ENCODE data around the gene EEF1A2. TPM values are rescaled to one million over a fixed set of nuclear protein-coding genes. Genes with fewer than 3 reads are reported as not detected.

The EEF1A2 gene
- total RNA-seq, 2 donors from 2014 or later = 0.47 to 0.99 TPM

DNA sequence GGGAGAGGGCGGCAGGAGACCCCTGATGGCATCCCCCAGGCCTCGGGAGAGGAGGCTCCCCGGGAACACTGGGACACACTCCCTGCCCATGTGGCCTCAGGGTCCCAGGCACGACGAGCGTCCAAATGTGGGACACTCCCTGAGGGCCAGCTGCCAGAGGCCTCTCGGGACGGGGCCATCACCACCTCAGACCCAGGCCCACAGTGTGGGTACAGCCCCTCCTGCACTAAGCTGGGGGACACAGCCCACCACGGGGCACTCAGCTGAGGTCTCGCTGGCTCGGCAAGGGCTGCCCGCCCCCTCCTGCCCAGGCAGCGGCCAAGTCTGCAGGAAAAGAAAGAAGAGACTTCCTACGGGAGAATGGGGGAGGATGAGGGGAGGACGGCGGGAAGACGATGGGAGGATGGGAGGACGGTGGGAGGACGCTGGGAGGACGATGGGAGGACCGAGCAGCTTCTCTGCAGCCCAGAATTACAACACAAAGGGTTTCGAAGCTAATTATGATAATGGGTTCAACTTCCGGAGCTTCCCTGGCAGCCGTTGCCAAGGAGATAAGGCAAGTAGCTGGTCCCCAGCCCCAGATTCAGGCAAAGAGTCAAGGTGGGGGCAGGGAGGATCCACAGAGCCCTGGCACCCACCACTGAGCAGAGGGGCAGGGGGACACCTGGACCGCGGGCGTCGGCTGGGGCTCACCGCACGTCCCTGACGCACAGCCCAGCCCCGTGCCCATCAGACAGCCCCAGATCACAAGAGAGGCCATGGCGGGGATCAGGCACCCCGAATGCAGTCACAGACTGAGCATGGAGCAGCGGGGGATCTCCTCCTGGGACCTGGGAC, 43.9 kb downstream of the EEF1A2 start:
- DNase-seq (no peak), ATAC-seq (no peak)
- Mint-ChIP-seq H3K4me1 (peaks cover 2% of the 10 kb centered on the region), H3K27ac (no peak overlapping the region), H3K36me3 (ENCODE audit: low read depth) (no peaks in the 10 kb centered on the region), H3K27me3 (peaks cover 15% of the 10 kb centered on the region), H3K4me3 (no peak overlapping the region)
- no peaks in the 10 kb centered on the region for H3K9me3 ChIP-seq (ENCODE audit: control insufficient read depth, low read length, poor library complexity, severe bottlenecking)

DNA sequence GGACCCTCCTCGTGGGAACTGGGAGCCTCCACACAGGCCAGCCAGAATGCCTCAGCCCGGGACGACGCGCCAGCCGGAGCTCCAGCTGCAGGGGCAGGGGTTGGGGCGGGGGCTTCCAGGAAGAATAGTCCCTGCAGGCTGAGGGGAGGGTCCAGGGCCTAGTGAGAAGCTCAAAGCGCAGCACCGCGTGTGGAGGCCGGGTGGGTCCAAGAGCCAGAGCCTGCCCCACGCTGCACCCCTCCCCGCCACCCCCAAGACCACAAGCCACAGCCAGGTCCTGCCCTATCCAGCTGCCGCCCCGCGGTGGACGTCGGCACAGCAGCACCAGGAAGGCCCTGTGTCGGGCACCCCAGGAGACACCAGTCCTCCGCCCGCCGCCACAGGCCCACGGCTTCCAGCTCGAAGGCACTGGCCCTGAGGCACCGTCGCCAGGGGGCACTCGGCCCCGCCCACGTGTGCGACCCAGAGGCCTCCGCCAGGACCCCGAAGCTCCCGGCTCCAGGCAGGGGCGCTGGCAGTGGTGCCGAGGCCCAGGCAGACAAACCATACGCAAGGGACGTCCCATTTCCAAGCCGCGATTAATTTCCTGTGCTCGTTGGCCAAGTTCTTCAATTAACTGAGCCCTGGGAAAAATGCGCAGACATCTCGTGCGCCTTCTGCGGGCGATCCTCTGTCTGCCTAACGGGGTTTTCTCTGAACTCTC, 45.9 kb downstream of the EEF1A2 start:
- H3K36me3 Mint-ChIP-seq (ENCODE audit: low read depth) = no peaks in the 10 kb centered on the region
- no peak overlapping the region for H3K4me3 Mint-ChIP-seq
- DNase-seq (no peak), ATAC-seq (no peak)
- H3K4me1 Mint-ChIP-seq = peaks cover 2% of the 10 kb centered on the region
- peaks cover 19% of the 10 kb centered on the region for H3K27me3 Mint-ChIP-seq
- no peak overlapping the region for H3K27ac Mint-ChIP-seq
- no peaks in the 10 kb centered on the region for H3K9me3 ChIP-seq (ENCODE audit: control insufficient read depth, low read length, poor library complexity, severe bottlenecking)

DNA sequence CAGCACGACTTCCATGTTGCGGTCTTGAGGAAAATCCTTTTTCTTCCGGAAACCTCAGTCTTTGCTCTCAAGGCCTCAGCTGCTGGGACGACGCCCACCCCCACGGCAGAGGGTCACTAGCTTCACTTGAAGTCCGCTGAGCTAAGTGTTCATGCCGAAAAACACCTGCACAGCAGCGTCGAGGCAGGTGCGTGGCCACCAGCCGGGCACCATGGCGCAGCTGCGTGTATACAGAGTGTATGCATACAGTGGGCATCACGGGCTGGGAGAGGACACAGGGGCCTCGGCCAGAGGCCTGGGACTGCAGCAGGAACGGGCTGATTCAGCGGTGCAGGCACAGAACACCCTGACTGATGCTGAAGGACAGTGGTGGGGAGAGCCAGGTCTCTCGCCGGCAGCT, 46.5 kb downstream of the EEF1A2 start:
- Mint-ChIP-seq H3K27me3 (peaks cover 26% of the 10 kb centered on the region), H3K4me1 (peaks cover 2% of the 10 kb centered on the region), H3K4me3 (no peak overlapping the region), H3K36me3 (ENCODE audit: low read depth) (peaks cover under 1% of the 10 kb centered on the region), H3K27ac (no peak overlapping the region)
- no peak for ATAC-seq
- DNase-seq = no peak
- no peaks in the 10 kb centered on the region for H3K9me3 ChIP-seq (ENCODE audit: control insufficient read depth, low read length, poor library complexity, severe bottlenecking)

DNA sequence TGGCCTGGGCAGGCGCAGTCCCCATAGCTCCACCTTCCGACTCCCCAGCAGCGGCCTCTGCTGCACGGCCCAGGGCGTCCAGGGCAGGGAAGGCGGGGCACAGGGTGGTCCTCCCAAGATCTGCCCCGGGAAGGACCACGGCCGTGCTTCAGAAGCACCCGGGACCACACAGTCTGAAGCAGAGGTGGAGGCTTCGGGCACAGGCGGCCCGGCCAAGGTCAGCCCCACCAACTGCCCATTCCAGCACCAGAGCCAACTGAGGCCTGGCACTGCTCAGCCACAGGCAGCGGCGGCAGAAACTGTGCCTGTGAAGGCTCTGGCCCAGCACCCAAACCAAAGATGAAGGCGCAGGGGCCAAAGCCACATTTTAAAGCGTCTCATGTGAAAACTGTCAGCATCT, 47.1 kb downstream of the EEF1A2 start:
- Mint-ChIP-seq H3K36me3 (ENCODE audit: low read depth) (peaks cover 3% of the 10 kb centered on the region), H3K27me3 (peaks cover 30% of the 10 kb centered on the region), H3K4me3 (no peak overlapping the region), H3K27ac (no peak overlapping the region), H3K4me1 (peaks cover 2% of the 10 kb centered on the region)
- H3K9me3 ChIP-seq (ENCODE audit: control insufficient read depth, low read length, poor library complexity, severe bottlenecking) = no peaks in the 10 kb centered on the region
- DNase-seq = no peak
- no peak for ATAC-seq

DNA sequence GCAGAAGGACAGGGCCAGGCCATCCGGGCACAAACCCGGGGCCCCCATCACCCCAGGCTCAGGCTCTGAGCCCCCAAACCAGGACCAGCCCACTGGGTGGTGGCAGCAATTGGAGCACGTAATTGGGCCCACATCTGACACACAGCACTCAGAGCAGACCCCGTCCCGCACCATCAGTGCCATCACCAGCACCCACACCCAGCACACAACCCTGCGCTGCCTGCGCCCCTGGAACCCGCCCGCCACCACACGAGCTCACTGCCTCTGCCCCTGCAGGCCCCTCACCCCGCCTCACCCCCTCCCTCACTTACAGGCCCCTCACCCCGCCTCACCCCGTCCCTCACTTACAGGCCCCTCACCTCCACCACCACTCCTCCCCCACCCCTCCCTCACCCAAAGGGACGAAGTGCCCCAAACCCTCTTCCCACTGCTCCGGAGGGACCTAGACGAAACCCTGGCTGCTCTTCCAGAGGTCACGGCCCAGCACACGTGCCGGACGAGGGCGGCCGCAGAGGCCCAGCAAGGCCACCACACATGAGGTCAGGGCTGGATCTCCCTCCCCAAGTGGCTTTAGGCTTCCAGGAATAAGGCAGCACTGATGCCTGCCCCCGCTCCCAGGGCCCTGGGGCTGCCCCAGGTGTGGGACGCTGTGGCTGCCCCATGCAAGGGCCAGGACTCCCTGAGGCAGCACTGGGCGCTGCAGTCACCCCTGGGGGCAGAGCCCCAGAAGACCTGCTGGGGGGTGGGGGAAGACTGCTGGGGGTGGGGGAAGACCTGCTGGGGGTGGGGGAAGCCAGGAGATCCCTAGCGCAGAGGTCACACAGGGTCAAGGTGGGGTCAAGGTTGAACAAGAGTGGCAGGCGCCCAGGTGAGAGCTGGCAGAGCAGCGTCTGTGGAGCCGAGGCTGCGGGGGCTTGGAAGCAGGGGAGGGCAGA, 48.8 kb downstream of the EEF1A2 start:
- H3K27me3 Mint-ChIP-seq = peaks cover 21% of the 10 kb centered on the region
- no peak for DNase-seq
- H3K4me1 Mint-ChIP-seq = peaks cover 2% of the 10 kb centered on the region
- H3K27ac Mint-ChIP-seq = no peak overlapping the region
- H3K4me3 Mint-ChIP-seq = no peak overlapping the region
- no peak for ATAC-seq
- H3K36me3 Mint-ChIP-seq (ENCODE audit: low read depth) = peaks cover 3% of the 10 kb centered on the region
- H3K9me3 ChIP-seq (ENCODE audit: control insufficient read depth, low read length, poor library complexity, severe bottlenecking) = no peaks in the 10 kb centered on the region

DNA sequence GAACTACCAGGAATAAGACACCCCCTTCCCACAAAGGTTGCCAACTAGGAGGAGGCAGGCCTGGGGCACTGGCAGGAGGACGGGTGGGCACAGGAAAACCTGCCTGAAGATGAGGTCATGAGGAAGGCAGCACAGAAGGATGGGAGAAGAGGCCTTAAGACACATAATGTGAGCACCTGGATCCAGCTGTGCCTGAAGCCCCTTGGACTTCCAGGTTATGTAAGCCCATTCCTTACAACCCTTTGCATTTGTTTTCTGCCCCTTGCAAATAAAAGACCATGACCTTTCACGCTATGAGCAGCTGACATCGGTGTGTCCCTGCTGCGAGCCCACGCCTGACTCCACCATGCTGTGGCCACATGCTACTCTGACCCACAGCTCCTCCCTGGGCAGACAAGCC, 49.9 kb downstream of the EEF1A2 start:
- no peaks in the 10 kb centered on the region for H3K9me3 ChIP-seq (ENCODE audit: control insufficient read depth, low read length, poor library complexity, severe bottlenecking)
- Mint-ChIP-seq H3K27me3 (peaks cover 15% of the 10 kb centered on the region), H3K4me3 (no peak overlapping the region), H3K4me1 (no peaks in the 10 kb centered on the region), H3K27ac (no peak overlapping the region), H3K36me3 (ENCODE audit: low read depth) (peaks cover 3% of the 10 kb centered on the region)
- no peak for DNase-seq
- no peak for ATAC-seq

DNA sequence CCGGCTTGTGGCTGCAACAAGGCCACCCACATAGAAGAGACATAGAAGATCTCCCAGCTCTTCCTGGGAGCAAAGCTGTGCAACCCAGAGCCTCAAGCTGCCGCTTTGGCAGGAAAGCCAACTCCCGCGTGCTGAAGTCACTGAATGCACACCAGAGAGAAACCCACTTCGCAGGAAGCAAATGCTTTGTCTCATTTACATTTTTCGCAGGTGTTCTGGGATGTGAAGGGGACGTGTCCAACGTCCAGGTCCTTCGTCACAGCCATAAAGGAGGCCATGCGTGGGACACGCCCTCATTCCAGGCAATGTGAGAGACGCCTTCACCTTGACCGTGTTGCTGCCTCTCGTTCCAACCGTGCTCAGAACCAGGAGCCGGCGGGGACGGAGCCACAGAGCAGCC, 50.9 kb downstream of the EEF1A2 start:
- Mint-ChIP-seq H3K27ac (no peak overlapping the region), H3K36me3 (ENCODE audit: low read depth) (peaks cover 3% of the 10 kb centered on the region), H3K4me1 (no peaks in the 10 kb centered on the region), H3K27me3 (peaks cover 15% of the 10 kb centered on the region), H3K4me3 (no peak overlapping the region)
- no peaks in the 10 kb centered on the region for H3K9me3 ChIP-seq (ENCODE audit: control insufficient read depth, low read length, poor library complexity, severe bottlenecking)
- ATAC-seq (no peak), DNase-seq (no peak)

DNA sequence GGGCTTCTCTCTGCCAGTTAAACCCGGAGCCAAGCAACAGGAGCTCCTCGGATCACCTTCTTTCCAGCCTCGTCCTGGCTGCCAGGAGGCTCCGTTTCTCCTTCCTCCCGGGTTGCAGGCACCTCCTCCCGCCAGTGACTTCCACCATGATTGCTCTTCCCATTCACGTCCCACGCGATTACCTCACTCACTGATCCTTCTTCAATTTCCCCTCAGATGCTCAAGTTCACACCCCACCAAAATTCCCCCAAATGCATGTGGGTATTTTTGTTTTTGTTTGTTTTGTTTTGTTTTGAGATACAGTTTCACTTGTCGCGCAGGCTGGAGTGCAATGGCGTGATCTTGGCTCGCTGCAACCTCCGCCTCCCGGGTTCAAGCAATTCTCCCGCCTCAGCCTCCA, 51.6 kb downstream of the EEF1A2 start:
- H3K9me3 ChIP-seq (ENCODE audit: control insufficient read depth, low read length, poor library complexity, severe bottlenecking) = no peaks in the 10 kb centered on the region
- Mint-ChIP-seq H3K4me1 (no peaks in the 10 kb centered on the region), H3K27me3 (peaks cover 15% of the 10 kb centered on the region), H3K36me3 (ENCODE audit: low read depth) (peaks cover 3% of the 10 kb centered on the region), H3K4me3 (no peak overlapping the region), H3K27ac (no peak overlapping the region)
- ATAC-seq (no peak), DNase-seq (no peak)

DNA sequence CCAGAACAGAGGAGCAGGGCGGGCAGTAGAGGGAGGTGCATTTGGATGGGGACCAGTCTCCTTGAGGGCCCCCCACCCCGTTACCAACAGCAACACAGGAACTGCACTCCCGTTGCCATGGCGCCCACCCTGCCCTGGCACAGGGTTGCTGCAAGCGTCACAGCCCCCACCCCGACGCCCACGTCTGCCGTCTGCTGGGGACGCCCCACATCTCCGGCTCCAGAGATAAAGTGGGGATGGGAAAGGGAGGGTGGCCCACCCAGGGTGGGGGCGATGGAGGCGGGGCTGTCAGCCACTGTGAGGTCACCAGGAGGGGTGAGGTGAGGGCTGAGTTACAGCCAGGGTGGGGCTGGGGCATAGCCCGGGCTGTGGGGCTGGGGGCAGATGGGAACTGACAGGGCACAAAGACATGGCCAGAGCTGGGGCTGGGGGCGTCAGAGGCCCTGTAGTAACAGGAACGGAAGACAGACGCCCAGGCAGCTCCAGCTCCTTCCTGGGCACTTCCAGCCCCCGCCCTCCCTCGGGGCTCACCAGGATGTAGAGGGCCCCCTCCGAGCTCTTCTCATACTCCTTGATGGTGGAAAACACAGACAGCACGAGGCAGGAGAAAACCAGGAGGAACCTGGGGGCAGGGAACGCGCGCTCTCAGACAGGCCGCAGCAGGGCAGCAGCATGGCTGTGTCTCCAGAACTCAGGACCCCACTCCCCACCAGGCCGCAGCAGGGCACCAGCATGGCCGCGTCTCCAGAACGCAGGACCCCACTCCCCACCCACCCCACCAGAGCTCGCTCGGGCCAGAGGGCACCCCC, 52.5 kb downstream of the EEF1A2 start:
- Mint-ChIP-seq H3K27ac (no peak overlapping the region), H3K36me3 (ENCODE audit: low read depth) (peaks cover 3% of the 10 kb centered on the region), H3K4me1 (peaks cover 5% of the 10 kb centered on the region), H3K27me3 (peaks cover 15% of the 10 kb centered on the region), H3K4me3 (no peak overlapping the region)
- ATAC-seq (no peak), DNase-seq (no peak)
- H3K9me3 ChIP-seq (ENCODE audit: control insufficient read depth, low read length, poor library complexity, severe bottlenecking) = no peaks in the 10 kb centered on the region

DNA sequence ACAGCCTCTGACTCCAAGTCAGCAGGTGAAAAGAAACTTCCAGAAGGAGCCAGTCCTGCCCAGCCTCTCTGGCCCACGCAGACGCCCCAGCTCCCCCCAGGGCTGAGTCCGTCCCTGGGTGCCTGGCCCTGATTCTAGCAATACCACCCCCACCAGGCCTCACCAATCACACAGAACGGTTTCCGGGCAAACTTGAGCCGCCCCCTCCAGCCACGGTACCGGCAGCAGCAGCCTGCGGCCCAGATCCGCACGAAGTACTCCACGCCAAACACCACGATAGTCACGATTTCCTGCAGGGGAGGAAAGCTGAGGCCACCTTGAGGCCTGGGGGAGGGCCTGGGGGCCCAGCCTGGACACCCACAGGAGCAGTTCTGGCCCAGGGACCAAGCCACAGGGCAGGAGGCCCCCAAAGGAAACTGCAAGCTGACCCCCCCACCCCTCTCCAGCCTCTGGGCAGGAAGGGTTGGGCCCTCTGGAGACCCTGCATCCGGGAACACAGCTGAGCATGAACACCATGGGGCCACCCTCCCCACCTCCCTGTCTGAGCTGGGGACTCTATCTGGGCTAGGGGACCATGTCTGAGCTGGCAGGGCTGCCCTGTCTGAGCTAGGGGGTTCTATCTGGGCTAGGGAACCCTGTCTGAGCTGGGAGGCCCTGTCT, 53.7 kb downstream of the EEF1A2 start:
- ATAC-seq (no peak), DNase-seq (no peak)
- Mint-ChIP-seq H3K36me3 (ENCODE audit: low read depth) (peaks cover 3% of the 10 kb centered on the region), H3K27me3 (peaks cover 15% of the 10 kb centered on the region), H3K4me1 (peaks cover 9% of the 10 kb centered on the region), H3K4me3 (no peak overlapping the region), H3K27ac (no peak overlapping the region)
- H3K9me3 ChIP-seq (ENCODE audit: control insufficient read depth, low read length, poor library complexity, severe bottlenecking) = no peaks in the 10 kb centered on the region

DNA sequence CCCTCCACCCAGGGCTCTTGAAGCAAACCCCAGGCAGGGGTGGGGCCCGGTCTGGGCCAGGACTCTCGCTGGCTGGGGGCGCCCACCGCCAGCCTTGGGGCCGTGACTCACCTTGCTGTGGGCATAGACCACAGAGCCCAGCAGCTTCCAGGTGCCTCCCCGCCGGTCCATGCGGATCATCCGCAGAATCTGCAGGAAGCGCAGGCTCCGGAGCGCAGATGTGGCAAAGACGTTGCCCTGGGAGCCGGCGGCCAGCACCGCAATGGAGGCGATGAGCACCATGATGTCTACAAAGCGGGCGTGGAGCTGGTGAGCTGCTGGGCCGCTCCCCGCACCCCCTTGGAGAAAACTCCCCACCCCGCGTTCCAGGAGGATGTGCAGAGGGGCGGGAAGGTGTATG, 54.3 kb downstream of the EEF1A2 start:
- ATAC-seq (no peak), DNase-seq (no peak)
- Mint-ChIP-seq H3K4me3 (no peak overlapping the region), H3K27ac (no peak overlapping the region), H3K4me1 (peaks cover 9% of the 10 kb centered on the region), H3K36me3 (ENCODE audit: low read depth) (peaks cover 3% of the 10 kb centered on the region), H3K27me3 (peaks cover 15% of the 10 kb centered on the region)
- no peaks in the 10 kb centered on the region for H3K9me3 ChIP-seq (ENCODE audit: control insufficient read depth, low read length, poor library complexity, severe bottlenecking)
